ENCODE results near the gene PLA2G6.
"Not testable (repeated sequence)": the region's sequence is repeated elsewhere in the genome, so short reads cannot be mapped to it uniquely, and the experiment has no call there.

The PLA2G6 gene

DNA sequence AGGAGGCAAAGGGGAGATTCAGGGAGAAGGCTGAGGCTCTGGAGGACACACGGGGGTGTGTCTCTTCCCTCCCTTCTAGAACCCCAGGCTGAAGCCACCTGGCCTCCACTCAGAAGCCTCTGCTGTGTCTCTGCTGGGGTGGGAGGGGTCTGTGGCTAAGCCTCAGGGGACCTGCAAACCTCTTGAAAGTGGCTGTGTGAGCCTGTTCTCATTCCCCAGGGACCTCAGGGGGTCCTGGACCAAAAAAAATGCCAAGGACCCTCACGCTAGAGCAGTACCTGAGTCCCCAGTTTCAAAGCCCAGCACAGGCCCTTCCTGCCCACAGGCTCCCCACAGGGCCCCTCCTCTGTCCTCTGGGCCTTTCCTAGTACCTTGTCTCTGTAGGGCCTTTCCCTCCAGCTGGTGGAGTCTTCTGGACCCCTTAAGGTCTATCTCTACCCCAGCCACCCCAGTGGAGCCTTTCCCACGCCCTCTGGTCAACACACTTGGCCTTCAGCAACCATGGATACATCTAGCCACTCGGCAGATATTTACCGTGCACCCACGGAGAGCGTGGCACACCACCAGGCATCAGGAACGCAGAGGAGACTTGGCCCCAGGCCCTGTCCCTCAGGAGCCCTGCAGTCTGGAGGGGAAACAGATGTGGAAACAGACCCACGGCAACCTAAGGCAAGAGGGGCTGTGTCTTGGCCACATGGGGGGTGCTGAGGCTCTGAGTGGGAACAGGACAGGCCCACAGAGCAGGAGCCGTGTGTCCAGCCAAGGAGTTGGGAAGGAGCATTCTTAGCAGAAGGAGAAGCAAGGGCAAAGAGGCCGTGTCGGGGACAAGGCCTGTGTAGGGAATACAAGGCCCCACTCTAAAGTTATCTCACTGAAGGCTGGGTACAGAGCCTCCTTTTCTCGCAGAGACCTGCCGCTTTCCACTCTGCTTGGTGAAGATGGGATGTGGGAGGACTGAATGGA lies 18.5 kb downstream of the PLA2G6 start:
- no peak for DNase-seq

DNA sequence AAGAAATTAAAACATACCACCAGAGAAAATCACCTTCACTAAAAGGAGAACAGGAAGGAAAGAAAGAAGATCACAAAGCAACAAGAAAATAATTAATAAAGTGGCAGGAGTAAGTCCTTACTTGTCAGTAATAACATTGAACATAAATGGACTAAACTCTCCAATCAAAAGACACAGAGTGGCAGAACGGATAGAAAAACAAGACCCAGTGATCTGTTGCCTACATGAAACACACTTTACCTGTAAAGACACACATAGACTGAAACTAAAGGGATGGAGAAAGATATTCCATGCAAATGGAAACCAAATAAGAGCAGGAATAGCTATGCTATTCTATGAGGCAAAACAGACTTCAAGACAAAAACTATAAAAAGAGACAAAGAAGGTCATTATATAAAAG lies 25.9 kb downstream of the PLA2G6 start:
- DNase-seq = no peak

DNA sequence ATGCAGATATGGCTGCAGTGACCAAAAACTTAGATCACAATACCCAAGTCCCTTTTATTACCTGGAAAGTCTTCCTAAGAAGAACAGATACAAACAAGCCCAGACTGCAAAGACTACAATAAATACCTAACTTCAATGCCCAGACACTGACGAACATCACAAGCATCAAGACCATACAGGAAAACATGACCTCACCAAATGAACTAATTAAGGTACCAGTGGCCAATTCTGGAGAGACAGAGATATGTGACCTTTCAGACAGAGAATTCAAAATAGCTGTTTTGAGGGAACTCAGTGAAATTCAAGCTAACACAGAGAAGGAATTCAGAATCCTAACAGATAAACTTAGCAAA lies 27.1 kb downstream of the PLA2G6 start:
- not testable (repeated sequence) for DNase-seq

DNA sequence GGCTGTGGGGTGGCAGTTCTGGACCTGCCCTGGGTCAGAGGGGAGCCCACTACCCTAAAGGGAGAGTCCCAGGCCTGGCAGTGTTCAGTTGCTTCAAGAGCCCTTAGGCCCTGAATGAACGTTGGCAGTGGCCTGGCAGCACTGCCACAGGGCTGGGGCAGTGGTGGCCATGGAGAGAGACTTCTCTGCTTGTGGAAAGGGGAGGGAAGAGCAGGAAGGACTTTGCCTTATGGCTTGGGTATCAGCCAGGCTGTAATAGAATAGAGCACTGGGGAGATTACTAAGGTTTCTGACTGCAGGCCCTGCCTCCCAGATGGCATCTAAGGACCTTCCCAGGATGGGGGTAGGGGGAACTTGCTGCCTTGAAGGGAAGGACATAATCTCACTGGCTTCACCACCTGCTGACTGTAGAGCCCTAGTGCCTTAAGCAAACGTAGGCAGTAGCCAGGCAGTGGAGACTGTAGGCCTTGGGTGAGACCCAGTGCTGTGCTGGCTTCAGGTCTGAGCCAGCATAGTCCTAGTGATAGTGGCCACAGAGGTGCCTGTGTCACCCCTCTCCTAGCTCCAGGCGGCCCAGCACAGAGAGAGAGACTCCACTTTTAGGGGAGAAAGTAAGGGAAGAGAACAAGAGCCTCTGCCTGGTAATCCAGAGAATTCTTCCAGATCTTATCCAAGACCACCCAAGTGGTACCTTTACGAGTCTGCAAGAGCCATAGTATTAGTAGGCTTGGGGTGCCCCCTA lies 27.6 kb downstream of the PLA2G6 start:
- no peak for DNase-seq

DNA sequence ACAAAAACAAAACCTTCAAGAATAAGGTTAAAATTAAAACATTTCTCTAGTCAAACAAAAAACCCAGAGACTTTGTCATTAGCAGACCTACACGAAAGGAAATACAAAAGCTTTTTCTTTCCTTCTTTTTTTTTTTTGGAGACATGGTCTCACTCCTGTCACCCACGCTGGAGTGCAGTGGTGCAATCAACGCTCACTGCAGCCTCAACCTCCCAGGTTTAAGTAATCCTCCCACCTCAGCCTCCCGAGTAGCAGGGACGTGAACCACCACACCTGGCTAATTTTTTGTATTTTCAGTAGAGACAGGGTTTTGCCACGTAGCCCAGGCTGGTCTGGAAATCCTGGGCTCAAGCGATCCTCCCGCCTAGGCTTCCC lies 30.5 kb downstream of the PLA2G6 start:
- DNase-seq = no peak

DNA sequence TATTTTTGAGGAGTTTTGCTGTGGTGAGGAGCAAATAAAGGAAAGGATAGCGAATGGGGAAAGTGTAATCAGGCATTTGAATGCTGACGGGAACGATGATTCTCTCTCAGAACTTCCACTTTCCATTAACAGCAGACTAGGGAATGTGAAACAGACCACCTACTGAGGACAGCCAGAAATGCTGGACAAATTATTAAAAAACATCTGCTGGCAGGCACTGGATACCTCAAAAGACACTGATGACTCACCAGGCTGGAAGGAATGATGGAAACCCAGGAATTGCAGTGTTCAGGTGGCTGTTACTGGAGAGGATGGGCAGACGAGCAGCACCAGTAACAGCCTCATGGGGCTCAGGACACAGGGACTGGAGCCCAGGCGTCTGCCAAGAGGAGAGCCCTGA lies 33.4 kb downstream of the PLA2G6 start:
- DNase-seq = no peak

DNA sequence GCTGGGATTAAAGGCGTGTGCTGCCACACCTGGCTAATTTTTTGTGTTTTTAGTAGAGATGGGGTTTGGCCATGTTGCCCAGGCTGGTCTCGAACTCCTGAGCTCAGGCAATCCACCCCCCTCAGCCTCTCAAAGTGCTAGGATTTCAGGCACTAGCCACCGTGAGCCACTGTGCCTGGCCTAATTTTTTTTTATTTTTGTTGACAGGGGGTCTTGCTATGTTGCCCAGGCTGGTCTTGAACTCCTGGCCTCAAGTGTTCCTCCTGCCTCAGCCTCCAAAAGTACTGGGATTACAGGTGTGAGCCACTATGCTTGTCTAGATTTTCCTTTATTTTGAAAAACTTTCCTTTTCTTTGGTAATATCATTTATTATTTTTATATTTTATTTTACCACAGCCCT lies 35.5 kb downstream of the PLA2G6 start:
- not testable (repeated sequence) for DNase-seq

DNA sequence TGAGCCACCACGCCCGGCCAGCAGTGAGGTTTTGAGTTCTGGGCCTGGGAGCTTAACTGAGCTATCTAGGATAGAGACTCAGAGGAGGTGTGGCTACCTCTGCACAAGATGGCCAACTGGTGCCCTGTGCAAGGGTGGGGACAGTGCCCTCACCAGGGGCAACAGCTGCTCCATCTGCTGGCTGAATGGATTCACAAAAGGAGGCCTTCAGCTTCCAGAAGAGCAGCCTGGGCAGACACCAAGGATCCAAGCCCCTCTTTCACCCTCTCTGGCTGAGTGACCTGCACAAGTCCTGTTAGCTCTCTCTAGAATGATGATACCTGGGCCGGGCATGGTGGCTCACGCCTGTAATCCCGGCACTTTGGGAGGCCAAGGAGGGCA lies 37.6 kb downstream of the PLA2G6 start:
- DNase-seq = no peak

DNA sequence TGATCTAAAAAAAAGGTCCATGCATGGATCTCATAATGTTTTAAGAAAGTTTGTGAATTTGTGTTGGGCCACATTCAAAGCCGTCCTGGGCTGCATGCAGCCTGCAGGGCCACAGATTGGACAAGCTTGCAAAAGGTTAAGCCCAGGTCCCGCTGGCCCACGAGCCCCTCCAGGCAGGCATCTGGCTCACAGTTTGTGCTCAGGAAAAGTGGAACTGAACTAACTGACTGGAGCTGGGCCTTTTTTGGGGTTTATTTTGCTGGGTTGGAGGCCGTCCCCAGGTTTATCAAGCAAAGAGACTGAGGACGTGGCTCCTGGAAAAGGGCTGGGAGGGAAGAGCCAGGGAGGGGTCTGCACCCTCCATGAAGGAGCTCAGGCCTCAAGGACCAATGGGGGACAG lies 39.0 kb downstream of the PLA2G6 start:
- no peak for DNase-seq

DNA sequence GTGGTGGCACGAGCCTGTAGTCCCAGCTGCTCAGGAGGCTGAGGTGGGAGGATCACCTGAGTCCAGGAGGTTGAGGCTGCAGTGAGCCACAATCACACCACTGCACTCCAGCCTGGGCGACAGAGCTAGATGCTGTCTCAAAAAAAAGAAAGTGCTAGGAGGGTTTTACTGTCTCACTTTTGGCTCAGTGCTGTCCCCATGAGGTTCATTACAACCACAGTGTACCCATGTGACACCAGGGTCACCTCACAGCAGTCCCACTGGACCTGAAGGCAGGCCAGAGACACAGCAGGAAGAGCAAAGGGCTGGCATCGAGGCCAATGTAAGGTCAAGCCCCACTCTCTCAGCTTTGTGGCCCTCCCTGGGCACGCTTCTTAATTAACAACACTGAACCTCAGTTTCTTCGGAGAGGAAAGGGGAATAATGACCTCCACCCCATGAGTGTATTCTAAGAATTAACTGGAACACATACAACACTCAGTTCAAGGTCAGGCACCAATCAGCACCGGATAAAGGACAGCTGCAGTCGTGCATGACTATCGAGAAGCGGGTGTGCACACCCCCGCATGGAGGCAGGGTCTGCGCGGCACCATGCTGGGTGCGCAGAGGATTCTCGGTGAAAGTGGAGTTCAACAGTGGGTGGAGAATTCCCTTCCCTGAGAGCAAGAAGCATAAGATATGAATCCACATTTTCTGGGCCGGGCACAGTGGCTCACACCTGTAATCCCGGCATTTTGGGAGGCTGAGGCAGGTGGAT lies 40.2 kb downstream of the PLA2G6 start:
- no peak for DNase-seq

DNA sequence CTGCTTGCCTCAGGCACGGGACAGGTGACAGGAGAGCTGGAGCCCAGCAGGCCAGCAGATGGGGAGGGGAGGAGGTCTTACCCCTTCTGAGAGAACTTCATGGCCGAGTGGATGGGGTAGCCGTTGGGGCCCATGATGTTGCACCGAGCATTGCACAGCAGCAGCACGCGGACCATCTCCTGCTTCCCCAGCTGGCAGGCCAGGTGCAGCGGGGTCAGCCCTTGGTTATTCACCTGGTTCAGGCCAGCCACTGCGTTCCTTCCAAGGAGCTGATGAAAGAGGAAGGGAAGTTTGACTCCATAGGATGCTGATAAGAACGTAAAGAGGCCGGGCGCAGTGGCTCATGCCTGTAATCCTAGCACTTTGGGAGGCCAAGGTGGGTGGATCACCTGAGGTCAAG lies 41.7 kb downstream of the PLA2G6 start:
- no peak for DNase-seq

DNA sequence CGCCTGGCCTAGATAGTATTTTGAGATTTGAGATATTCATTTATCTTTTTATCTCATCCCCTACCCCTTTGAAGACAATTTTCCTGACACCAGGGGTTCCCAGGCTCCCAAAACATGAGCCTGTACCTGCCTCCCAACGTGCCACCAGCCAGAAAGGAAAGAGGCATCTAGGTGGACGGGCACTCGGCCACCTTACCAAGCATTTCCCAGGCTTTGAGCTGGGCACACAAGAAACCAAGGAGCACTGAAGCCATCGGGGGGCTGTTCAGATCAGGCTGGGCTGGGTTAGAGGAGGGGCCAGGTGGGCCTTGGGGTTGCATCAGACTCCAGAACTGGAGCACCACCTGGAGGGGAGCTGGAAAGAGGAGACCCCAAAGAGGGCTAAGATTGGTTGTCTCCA lies 42.7 kb downstream of the PLA2G6 start:
- DNase-seq = no peak

DNA sequence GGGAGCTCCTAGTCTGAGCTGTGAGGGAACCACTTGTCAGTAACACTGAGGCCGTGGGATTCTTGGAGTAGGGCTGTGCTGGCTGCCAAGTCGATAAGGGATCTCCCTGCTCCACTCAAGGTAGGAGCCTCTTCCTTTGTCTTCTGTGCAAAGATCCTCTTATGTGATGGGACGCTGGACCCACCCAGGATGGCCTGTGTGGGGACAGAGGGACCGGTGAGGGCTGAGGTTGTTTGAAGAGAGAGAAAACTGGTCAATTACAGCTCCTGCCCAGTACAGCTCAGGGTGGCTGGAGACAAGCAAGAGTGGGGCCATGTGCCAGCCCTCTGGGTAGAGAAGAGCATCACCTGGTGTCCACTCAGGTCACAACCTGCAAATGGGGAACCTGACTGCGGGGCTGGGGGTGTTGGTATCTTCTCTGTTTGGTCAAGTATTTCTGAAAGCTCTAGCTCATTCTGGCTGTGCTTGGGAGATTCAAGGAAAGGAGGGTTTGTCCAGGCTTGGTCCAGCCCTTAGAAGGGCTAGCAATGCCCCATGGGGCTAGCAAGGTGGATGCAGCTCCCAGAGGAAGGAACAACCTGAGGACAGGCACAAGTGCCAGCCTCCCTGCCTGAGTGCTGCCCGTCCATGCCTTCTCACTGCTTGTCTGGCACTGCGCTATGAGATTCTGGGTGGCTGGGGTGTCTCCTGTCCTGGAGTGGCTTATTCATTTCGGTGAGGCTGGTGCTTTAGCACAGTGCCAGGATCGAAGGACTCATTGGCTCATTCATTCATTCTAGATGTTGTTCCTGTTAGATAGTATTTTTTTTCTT lies 43.5 kb downstream of the PLA2G6 start:
- DNase-seq = no peak

DNA sequence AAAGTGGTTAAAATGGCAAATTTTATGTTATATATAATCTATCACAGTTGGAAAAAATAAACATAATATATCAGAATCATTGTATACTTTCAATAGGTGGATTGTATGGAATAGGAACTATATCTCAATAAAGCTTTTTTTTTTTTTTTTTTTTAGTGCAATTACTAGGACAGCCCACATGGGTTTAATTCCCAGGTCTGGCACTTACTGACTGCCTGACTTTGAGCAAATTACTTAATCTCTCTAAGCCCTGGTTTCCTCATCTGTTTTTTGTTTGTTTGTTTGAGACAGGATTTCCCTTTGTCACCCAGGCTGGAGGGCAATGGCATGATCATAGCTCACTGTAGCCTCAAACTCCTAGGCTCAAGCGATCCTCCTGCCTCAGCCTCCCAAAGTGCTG lies 45.0 kb downstream of the PLA2G6 start:
- no peak for DNase-seq

DNA sequence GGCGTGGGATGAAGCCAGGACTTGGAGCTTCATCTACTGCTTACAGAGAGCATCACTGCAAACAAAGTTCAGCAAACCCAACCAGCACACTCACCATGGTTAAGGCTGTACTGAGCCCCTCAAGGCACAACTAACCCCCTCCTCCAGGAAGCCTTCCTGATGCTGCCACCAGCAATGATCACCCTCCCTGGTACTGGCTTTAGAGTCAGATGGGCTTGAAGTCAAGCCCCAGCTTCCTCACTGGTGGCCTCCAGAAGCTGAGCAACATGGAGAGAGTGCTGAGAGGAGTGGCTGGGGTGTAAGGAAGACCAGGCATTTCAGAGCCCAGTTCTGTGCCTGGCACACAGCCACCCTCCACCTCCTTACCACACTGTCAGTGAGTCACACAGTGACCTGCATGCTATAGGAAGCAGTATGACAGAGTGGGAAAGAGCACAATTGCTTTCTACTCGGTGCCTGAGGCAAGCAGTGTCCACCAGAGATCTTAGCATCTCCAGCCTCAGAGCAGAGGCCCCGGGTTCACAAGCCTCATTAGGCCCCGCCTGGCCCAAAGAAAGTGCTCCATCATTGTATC lies 46.4 kb downstream of the PLA2G6 start:
- no peak for DNase-seq

DNA sequence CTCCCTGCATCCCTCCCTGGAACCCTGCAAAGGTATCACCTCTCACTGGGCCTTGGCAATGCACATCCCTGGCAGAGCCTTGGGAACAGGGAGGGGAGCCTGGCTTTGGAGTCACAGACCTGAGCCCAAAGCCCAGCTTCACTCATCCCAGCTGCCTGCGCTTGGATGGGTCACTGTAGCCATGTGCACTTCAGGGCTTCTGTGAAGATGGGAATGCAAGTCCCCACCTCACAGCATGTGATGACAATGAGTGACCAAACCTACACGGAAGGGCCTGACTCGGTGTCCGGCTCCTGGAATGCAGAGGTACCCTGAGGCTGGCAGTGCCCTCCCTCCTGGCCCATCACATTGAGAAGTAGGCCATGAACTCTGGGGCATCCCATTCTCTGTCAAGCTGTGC lies 48.3 kb downstream of the PLA2G6 start:
- no peak for DNase-seq

DNA sequence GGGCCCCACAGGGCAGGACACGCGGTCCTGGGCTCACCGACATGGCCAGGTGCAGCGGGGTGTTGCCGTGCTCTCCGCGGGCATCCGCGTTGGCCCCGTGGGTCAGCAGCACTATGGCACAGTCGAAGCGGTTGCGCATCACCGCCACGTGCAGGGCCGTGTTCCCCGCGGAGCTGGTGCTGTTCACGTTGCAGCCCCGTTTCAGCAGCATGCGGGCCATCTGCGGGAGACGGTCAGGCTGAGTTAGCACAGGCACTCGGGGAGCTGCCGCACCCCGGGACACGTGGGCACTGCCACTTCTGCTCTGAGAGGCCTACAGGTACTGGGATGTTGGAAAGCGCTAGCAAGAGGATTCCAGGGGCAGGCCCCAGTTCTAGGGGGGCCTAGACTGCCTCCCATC lies 48.8 kb downstream of the PLA2G6 start:
- no peak for DNase-seq

DNA sequence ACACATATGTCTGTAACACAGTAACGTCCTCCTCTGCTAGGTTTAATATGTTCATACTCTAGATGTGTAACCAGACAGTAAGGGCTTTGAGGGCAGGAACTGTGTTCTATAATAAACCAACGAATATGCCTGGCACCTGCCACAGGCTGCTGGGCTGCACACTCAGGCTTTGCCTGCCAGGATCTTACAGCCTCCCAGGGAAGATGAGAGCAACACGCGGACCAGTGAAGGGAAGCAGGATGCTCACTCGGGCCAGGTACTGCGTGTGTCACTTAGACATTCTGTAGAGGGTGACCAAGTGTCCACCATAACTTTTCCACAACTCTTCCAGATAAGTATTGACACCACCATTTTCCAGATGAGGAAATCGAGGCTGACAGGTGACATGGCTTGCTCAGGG lies 49.5 kb downstream of the PLA2G6 start:
- no peak for DNase-seq

DNA sequence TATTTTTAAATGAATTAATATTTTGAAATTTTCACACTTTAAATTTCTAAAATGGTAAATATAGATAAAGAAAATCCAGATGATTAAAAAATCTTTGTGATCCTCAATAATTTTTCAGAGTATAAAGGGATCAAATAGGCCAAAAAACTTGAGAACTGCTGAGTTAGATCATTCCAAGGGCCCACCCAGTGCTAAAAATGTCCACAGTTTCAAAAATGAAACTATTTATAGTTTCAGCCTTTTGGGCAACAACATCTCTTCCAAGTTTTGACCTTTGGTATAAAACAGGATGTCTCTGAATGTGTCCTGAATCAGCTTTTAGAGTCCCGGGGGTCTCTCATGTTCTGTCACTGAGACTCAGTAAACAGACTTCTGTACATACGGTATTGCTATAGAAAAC lies 50.2 kb downstream of the PLA2G6 start:
- no peak for DNase-seq

DNA sequence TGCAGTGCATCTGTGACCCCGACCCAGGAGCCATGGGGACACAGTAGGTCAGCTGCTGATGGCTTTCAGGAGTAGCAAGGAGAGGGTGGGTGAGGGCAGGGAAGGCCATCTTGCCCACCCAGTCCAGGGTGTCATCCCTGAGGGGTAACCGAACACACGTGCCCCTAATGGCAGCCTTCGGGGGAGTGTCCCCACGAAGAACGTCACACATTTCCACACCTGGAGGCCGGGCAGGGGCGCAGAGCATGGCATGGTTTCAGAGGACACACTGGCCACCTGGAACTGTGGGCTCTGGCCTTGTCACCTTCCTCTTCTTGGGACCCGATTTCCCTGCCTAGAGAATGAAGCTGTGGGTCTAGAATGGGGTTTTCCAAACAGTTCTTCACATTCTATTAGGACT lies 51.8 kb downstream of the PLA2G6 start:
- no peak for DNase-seq

DNA sequence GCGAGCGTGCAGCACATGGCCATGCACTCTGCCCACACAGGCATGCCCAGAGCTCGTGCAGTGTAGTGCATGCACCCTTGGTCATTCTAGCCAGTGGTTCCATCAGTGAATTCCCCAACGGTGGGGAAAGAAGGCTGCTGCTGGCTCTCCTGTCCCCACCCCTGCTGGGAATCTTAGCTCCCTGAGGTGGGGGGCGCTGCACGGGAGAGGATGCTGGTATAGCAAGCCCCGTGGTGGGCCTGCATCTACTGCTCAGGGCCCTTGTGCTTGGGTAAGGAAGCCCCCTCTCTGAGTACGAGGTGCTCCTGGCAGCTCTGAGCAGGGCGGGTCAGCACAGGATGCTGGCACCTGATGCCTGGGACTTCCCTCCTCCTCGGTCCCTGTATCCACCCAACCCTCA lies 52.6 kb downstream of the PLA2G6 start:
- DNase-seq = no peak

DNA sequence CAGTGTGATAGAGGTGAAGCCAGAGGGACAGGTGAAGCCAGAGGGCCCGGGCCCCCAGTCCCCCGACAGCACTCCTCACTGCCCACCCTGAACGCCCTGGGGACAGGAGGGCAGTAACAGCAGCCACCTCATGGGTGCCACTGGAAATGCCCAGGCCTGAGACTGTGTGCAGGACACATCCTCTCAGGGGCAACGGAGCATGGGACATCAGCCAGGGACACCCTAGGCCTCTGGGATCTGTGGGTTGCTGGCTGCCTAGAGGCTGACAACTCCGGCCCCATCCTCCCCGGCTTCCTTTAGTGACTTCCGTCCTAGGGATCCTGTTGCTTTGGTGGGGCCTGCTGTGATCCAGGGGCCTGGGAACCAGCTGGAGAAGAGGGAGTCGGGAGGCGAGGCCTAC lies 53.8 kb downstream of the PLA2G6 start:
- no peak for DNase-seq

Data from T-helper 9 cell (primary cell).